Gastroesophageal sphincter (tissue), 3 donors: Measurements from ENCODE around the gene CCT2.

ENCODE experiments used
- POLR2A ChIP-seq, 2 donors: fragments of 450-650 bp; IDR thresholded peaks; one replicate each; pipeline ENCODE4 v1.6.1; 2017; ENCODE audit warnings: antibody characterized with exemption in 2 of 2, mild to moderate bottlenecking in 2 of 2, moderate library complexity in 1 of 2
- TF ChIP-seq, protein P1 (sequence below), 4 experiments: fragments of 200-600 bp in 2 of 4; fragments of 450-650 bp in 2 of 4; sonication (generic) in 1 of 4; IDR thresholded peaks; one replicate each; pipeline ENCODE4 v1.5.1; 2017 to 2019; ENCODE audit warnings: antibody characterized with exemption in 4 of 4, mild to moderate bottlenecking in 2 of 4, moderate library complexity in 2 of 4

DNA sequence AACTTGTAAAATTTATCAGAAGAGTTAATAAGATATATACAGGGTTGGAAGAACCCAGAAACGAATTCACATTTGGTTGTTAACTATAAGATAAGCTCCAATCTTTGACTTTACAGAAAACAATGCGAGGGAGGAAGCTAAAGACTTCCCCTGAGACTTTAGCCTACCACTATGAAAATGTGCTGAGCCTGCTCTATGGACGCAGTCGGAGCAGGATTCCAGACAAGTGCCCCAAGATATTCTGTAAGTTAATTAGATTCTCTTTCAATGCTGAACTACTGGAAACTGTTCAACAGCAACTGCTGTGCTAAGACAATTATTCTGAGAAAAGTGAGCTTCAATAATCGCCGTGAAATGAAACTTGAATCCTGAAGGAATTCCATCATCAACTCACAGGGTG lies 33.8 kb downstream of the CCT2 start:
- TF ChIP-seq, protein P1, sequence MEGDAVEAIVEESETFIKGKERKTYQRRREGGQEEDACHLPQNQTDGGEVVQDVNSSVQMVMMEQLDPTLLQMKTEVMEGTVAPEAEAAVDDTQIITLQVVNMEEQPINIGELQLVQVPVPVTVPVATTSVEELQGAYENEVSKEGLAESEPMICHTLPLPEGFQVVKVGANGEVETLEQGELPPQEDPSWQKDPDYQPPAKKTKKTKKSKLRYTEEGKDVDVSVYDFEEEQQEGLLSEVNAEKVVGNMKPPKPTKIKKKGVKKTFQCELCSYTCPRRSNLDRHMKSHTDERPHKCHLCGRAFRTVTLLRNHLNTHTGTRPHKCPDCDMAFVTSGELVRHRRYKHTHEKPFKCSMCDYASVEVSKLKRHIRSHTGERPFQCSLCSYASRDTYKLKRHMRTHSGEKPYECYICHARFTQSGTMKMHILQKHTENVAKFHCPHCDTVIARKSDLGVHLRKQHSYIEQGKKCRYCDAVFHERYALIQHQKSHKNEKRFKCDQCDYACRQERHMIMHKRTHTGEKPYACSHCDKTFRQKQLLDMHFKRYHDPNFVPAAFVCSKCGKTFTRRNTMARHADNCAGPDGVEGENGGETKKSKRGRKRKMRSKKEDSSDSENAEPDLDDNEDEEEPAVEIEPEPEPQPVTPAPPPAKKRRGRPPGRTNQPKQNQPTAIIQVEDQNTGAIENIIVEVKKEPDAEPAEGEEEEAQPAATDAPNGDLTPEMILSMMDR (IDR thresholded peaks at IDR 0.05): no peak
- no peak for TF ChIP-seq POLR2A (IDR thresholded peaks at IDR 0.05)
